Smooth muscle cell (in vitro differentiated cells): ENCODE measurements around the gene RPS24. TPM values are rescaled to one million over a fixed set of nuclear protein-coding genes. Genes with fewer than 3 reads are reported as not detected.

Experiments
- DNase-seq: peaks from one replicate; lab custom pipeline; 2025; ENCODE audit not compliant: unreplicated experiment; lab: John Stamatoyannopoulos, UW
- H2AFZ ChIP-seq: fragments of 200-600 bp; sonication (generic); 2 replicates; pipeline ENCODE4 v1.6.0; 2016; ENCODE audit warnings: antibody characterized with exemption, low read depth, mild to moderate bottlenecking
- H3F3A ChIP-seq: fragments of 200-600 bp; sonication (generic); 2 replicates; pipeline ENCODE4 v1.6.0; 2017; ENCODE audit warnings: antibody characterized with exemption, low read depth
- H3K27ac ChIP-seq: fragments of 200-600 bp; sonication (generic); 2 replicates; pipeline ENCODE4 v1.5.1; 2016; ENCODE audit warnings: low read depth, mild to moderate bottlenecking
- H3K27me3 ChIP-seq: fragments of 200-600 bp; sonication (generic); 2 replicates; pipeline ENCODE4 v1.6.1; 2016; ENCODE audit warnings: low read depth, mild to moderate bottlenecking
- H3K36me3 ChIP-seq: fragments of 200-600 bp; sonication (generic); 2 replicates; pipeline ENCODE4 v1.5.1; 2016; ENCODE audit warnings: low read depth
- H3K4me1 ChIP-seq: fragments of 200-600 bp; sonication (generic); 2 replicates; pipeline ENCODE4 v1.5.1; 2016; ENCODE audit warnings: low read depth
- H3K4me2 ChIP-seq: fragments of 200-600 bp; sonication (generic); 2 replicates; pipeline ENCODE4 v1.6.0; 2016; ENCODE audit warnings: mild to moderate bottlenecking
- H3K4me3 ChIP-seq: fragments of 200-600 bp; sonication (generic); 2 replicates; pipeline ENCODE4 v1.5.1; 2016; ENCODE audit warnings: mild to moderate bottlenecking
- H3K79me2 ChIP-seq: fragments of 200-600 bp; sonication (generic); 2 replicates; pipeline ENCODE4 v1.6.0; 2016; ENCODE audit warnings: low read depth, mild to moderate bottlenecking
- H3K9ac ChIP-seq: fragments of 200-600 bp; sonication (generic); 2 replicates; pipeline ENCODE4 v1.6.0; 2016; ENCODE audit warnings: low read depth
- H3K9me3 ChIP-seq: fragments of 200-600 bp; sonication (generic); replicated peaks from 2 replicates; pipeline ENCODE4 v1.5.1; 2016; ENCODE audit warnings: low read depth
- H4K20me1 ChIP-seq: fragments of 200-600 bp; sonication (generic); 2 replicates; pipeline ENCODE4 v1.6.0; 2016; ENCODE audit warnings: low read depth
- WGBS: methylation state at CpG from one replicate; pipeline ENCODE4 v1.1.7; 2016; ENCODE audit warnings: low lambda C conversion rate; 5-methylcytosine and 5-hydroxymethylcytosine counted together
- polyA plus RNA-seq: library from polyadenylated mRNA; unstranded; fragments of >200 nt; fragmentation: Nextera tagmentation; extraction: Ambion mirVana; gene quantifications from 2 replicates; pipeline ENCODE4 v1.2.1, GENCODE V29; 2016
- total RNA-seq: library from RNA; depleted of rRNA; stranded (reverse); fragments of >200 nt; gene quantifications from 2 replicates; pipeline ENCODE4 v1.2.3, GENCODE V29; 2014
- TF ChIP-seq, protein P1 (sequence below): fragments of 200-600 bp; sonication (generic); IDR thresholded peaks from 2 replicates; pipeline ENCODE4 v1.5.1; 2017; ENCODE audit warnings: borderline replicate concordance, mild to moderate bottlenecking, antibody characterized with exemption; ENCODE audit not compliant: insufficient read depth, poor library complexity, severe bottlenecking

The RPS24 gene
- total and polyA plus RNA-seq, 2 experiments from 2014 or later = 407 to 2,109 TPM

DNA sequence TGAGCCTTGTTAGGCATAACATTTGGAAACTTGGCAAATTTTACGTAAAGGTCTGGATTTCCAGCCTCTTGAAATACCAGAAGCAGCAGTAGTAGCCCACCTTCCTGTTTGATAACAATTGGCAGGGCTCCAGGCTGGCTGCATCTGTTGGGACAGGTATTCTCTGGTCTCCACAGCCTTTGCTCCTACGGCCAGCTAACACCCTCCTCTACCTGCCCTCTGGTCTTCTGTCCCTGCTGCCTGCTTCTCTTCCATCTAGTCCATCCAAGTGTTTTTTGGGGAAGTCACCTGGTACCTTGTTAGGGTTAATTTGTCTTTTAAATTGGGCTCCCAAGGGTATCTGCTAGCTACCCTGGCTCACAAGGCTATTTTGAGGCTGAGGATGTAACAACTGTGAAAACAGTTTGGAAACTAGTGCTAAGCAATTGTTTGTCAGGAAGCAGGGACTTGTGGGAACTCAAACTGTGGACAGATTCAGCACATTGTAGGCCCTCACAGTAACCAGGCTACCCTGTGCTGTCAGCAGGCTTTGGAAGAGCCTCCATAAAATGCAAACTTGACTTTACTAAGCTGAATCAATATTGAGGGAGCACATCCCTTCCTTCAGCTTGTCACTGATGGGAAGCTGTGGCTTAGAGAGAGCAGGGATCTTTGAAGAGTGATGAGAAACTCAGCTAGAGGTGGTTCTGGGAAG is 8.5 kb downstream of the RPS24 start:
- Histone ChIP-seq H3K27me3 (no peaks in the 10 kb centered on the region), H3K9me3 (no peaks in the 10 kb centered on the region), H2AFZ (no peak overlapping the region), H3K4me2 (no peak overlapping the region), H3K9ac (no peak overlapping the region), H3K36me3 (peaks cover 13% of the 10 kb centered on the region), H3K27ac (no peak overlapping the region), H3K4me1 (no peaks in the 10 kb centered on the region), H3K4me3 (no peak overlapping the region), H3K79me2 (peaks cover 13% of the 10 kb centered on the region), H3F3A (peaks cover 31% of the 10 kb centered on the region), H4K20me1 (peaks cover 69% of the 10 kb centered on the region)
- TF ChIP-seq, protein P1, sequence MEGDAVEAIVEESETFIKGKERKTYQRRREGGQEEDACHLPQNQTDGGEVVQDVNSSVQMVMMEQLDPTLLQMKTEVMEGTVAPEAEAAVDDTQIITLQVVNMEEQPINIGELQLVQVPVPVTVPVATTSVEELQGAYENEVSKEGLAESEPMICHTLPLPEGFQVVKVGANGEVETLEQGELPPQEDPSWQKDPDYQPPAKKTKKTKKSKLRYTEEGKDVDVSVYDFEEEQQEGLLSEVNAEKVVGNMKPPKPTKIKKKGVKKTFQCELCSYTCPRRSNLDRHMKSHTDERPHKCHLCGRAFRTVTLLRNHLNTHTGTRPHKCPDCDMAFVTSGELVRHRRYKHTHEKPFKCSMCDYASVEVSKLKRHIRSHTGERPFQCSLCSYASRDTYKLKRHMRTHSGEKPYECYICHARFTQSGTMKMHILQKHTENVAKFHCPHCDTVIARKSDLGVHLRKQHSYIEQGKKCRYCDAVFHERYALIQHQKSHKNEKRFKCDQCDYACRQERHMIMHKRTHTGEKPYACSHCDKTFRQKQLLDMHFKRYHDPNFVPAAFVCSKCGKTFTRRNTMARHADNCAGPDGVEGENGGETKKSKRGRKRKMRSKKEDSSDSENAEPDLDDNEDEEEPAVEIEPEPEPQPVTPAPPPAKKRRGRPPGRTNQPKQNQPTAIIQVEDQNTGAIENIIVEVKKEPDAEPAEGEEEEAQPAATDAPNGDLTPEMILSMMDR = no peak
- no peak for DNase-seq
- WGBS = 98% methylated on average over 2 of the region's 2 CpGs

DNA sequence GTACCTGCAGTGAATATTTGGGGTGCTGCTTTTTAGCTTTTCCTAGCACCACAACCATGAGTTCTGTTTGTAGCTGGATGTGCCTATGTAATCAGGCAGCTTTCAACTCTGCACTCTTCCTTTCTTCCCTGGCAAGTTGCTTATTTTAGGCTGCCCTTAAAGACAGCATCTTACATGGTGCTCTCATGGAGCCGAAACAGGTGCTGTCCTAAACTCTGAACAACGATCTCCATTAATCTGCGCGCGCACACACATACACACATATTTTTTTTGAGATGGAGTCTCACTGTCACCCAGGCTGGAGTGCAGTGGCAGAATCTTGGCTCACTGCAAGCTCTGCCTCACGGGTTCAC is 9.1 kb downstream of the RPS24 start:
- H3K79me2 ChIP-seq = peaks cover 8% of the 10 kb centered on the region
- TF ChIP-seq, protein P1 = no peak
- no peaks in the 10 kb centered on the region for H3K27me3 ChIP-seq
- peaks cover 13% of the 10 kb centered on the region for H3K36me3 ChIP-seq
- H3K4me2 ChIP-seq = no peak overlapping the region
- H3K9ac ChIP-seq = no peak overlapping the region
- peaks cover 31% of the 10 kb centered on the region for H3F3A ChIP-seq
- H2AFZ ChIP-seq = no peak overlapping the region
- H3K27ac ChIP-seq = no peak overlapping the region
- 99% methylated on average over 6 of the region's 6 CpGs for WGBS
- no peak overlapping the region for H3K4me3 ChIP-seq
- peaks cover 3% of the 10 kb centered on the region for H3K4me1 ChIP-seq
- no peaks in the 10 kb centered on the region for H3K9me3 ChIP-seq
- H4K20me1 ChIP-seq = peaks cover 64% of the 10 kb centered on the region
- no peak for DNase-seq

DNA sequence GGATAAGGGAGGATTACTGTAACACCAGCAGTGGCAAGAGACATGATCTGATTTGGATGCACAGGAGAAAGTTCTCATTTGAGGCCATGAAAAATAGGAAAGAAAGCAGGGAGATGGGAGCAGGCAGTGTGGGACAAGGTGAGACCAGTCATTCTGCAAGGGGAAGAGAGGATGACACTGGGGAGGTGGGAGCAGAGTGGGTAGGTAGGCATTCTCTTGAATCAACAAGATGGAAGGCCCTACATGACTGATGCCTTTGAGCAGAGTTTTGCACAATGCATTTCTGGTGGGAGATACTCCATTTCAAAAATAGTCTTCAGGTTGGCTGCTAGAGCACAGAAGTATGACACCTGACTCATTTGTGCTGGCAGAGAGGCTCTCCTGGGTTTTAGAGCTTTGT is 10.5 kb downstream of the RPS24 start:
- no peaks in the 10 kb centered on the region for H3K79me2 ChIP-seq
- peaks cover 5% of the 10 kb centered on the region for H3K4me1 ChIP-seq
- H3K9ac ChIP-seq = no peak overlapping the region
- TF ChIP-seq, protein P1 = no peak
- no peak overlapping the region for H3K4me2 ChIP-seq
- H3F3A ChIP-seq = peaks cover 26% of the 10 kb centered on the region
- H3K36me3 ChIP-seq = peaks cover 11% of the 10 kb centered on the region
- no peak overlapping the region for H2AFZ ChIP-seq
- H3K4me3 ChIP-seq = no peak overlapping the region
- H3K9me3 ChIP-seq = no peaks in the 10 kb centered on the region
- no peaks in the 10 kb centered on the region for H3K27me3 ChIP-seq
- H4K20me1 ChIP-seq = peaks cover 49% of the 10 kb centered on the region
- no peak overlapping the region for H3K27ac ChIP-seq
- no peak for DNase-seq

DNA sequence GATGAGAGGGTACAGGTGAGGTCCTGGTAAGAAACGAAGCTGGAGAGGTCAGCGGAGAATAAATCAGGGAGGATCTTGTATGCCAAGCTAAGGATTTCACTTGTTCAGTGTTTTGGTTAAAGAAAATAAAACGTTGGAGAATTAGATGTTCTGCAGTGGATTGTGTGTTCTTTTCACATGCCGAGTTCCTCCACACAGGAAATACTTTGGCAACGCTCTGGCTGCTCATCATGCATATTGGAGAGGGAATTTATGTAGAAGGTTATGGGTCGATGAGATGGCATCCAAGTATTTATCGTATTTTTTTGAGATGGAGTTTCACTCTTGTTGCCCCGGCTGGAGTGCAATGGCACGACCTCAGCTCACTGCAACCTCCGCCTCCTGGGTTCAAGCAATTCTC is 11.0 kb downstream of the RPS24 start:
- WGBS = 82% methylated on average over 10 of the region's 10 CpGs
- Histone ChIP-seq H3K27me3 (no peaks in the 10 kb centered on the region), H3K9me3 (no peaks in the 10 kb centered on the region), H3K79me2 (no peaks in the 10 kb centered on the region), H3K36me3 (peaks cover 6% of the 10 kb centered on the region), H3K9ac (no peak overlapping the region), H2AFZ (no peak overlapping the region), H4K20me1 (peaks cover 44% of the 10 kb centered on the region), H3K27ac (no peak overlapping the region), H3K4me1 (peaks cover 5% of the 10 kb centered on the region), H3K4me3 (no peak overlapping the region), H3K4me2 (no peak overlapping the region), H3F3A (peaks cover 21% of the 10 kb centered on the region)
- DNase-seq = no peak
- TF ChIP-seq, protein P1 = no peak
